Measurements from ENCODE around the gene TRIM44.

TRIM44 gene

DNA sequence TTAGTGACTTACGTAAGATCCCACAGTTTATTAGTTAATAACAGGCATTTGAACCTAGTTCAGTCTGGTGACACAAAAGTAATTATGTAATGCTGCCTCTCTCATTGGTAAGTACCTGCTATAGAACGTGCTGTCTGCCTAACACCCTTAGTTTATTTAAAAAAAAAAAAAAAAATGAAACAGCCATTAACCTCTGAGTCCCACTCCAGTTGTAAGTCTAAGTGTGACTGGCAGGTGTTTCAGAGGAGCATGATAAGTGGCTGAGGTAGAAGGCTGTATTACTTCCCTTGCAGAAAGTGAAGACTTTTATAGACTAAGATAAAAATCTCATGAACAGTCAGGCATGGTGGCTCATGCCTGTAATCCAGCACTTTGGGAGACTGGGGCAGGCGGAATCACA lies 140.5 kb downstream of the TRIM44 start:
- no peaks in the 10 kb centered on the region for H3F3A ChIP-seq (ENCODE audit: insufficient read depth, low read length)
- no peaks in the 10 kb centered on the region for H4K20me1 ChIP-seq (ENCODE audit: insufficient read depth, low read length)
- TF ChIP-seq, protein P1, sequence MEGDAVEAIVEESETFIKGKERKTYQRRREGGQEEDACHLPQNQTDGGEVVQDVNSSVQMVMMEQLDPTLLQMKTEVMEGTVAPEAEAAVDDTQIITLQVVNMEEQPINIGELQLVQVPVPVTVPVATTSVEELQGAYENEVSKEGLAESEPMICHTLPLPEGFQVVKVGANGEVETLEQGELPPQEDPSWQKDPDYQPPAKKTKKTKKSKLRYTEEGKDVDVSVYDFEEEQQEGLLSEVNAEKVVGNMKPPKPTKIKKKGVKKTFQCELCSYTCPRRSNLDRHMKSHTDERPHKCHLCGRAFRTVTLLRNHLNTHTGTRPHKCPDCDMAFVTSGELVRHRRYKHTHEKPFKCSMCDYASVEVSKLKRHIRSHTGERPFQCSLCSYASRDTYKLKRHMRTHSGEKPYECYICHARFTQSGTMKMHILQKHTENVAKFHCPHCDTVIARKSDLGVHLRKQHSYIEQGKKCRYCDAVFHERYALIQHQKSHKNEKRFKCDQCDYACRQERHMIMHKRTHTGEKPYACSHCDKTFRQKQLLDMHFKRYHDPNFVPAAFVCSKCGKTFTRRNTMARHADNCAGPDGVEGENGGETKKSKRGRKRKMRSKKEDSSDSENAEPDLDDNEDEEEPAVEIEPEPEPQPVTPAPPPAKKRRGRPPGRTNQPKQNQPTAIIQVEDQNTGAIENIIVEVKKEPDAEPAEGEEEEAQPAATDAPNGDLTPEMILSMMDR (IDR thresholded peaks at IDR 0.05; ENCODE audit: low read length), result no peak
- TF ChIP-seq EZH2 (IDR thresholded peaks at IDR 0.05; ENCODE audit: borderline replicate concordance, low read length), result no peak
- no peak overlapping the region for H3K4me3 ChIP-seq (ENCODE audit: low read depth, low read length, poor library complexity, severe bottlenecking)
- no peak overlapping the region for H3K27ac ChIP-seq (ENCODE audit: low read depth, low read length, poor library complexity, severe bottlenecking)
- H3K36me3 ChIP-seq (ENCODE audit: insufficient read depth, low read length), result no peaks in the 10 kb centered on the region
- no peak overlapping the region for H2AFZ ChIP-seq (ENCODE audit: low read length)
- H3K9me2 ChIP-seq (ENCODE audit: low read depth, low read length), result no peaks in the 10 kb centered on the region
- no peak overlapping the region for H3K9ac ChIP-seq (ENCODE audit: low read length)
- no peaks in the 10 kb centered on the region for H3K4me1 ChIP-seq (ENCODE audit: insufficient read depth, low read length, severe bottlenecking)
- H3K9me3 ChIP-seq (ENCODE audit: low read length), result no peaks in the 10 kb centered on the region
- no peaks in the 10 kb centered on the region for H3K27me3 ChIP-seq (ENCODE audit: insufficient read depth, low read length)
- H3K4me2 ChIP-seq (ENCODE audit: low read length), result no peak overlapping the region
- H3K79me2 ChIP-seq (ENCODE audit: insufficient read depth, low read length), result no peaks in the 10 kb centered on the region

DNA sequence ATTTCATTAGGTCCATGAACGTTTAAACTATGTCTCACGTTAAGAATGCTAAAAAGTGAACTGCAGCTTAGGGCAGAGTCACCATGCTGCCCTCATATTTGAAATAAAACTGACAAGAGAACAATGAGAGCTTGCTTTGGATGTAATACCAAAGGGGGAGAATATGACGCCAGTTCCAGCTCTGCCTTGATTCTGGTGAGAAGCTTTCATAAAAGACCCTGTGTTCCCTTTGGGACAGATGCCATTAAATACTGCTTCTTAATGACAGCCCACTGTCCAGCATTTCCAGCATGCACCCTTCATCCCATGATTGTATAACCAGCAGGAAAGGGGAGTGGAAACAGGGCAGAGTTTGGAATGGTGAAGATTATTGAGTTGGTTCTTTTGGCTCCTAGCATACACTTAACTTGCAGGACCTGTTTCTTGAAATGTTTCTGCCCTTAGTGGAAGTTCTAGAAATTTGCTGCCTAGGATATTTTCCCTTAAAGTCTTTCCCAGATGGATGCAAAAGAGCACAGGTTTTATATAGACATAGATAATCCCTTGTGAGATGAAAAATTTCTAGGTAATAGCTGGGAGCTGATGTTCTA lies 142.0 kb downstream of the TRIM44 start:
- H3K27me3 ChIP-seq (ENCODE audit: insufficient read depth, low read length), result no peaks in the 10 kb centered on the region
- TF ChIP-seq, protein P1 (IDR thresholded peaks at IDR 0.05; ENCODE audit: low read length), result no peak
- H3K9me2 ChIP-seq (ENCODE audit: low read depth, low read length), result no peaks in the 10 kb centered on the region
- H3K4me1 ChIP-seq (ENCODE audit: insufficient read depth, low read length, severe bottlenecking), result no peaks in the 10 kb centered on the region
- H3K9me3 ChIP-seq (ENCODE audit: low read length), result no peaks in the 10 kb centered on the region
- H4K20me1 ChIP-seq (ENCODE audit: insufficient read depth, low read length), result no peaks in the 10 kb centered on the region
- H3K36me3 ChIP-seq (ENCODE audit: insufficient read depth, low read length), result no peaks in the 10 kb centered on the region
- no peaks in the 10 kb centered on the region for H3K79me2 ChIP-seq (ENCODE audit: insufficient read depth, low read length)
- no peak overlapping the region for H2AFZ ChIP-seq (ENCODE audit: low read length)
- H3K27ac ChIP-seq (ENCODE audit: low read depth, low read length, poor library complexity, severe bottlenecking), result no peak overlapping the region
- no peaks in the 10 kb centered on the region for H3F3A ChIP-seq (ENCODE audit: insufficient read depth, low read length)
- no peak overlapping the region for H3K9ac ChIP-seq (ENCODE audit: low read length)
- no peak overlapping the region for H3K4me3 ChIP-seq (ENCODE audit: low read depth, low read length, poor library complexity, severe bottlenecking)
- H3K4me2 ChIP-seq (ENCODE audit: low read length), result no peak overlapping the region

DNA sequence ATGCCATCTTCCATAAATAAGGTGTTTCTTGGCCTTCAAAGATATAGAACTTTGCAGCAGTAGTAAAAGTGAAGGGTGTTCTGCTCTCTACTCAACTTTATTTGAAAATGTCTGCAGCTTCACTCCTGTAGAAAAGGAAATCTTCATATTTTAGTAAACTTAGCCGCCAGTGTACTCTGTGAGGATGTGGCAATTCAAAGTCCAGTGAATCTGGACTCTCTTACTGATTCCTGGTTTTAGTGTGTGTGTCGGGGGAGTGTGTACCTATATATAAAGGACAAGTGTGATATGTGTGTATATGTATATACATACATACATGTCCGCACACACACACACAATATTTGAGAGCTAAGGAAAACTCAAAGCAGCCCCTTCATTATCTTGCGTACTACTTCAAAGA lies 147.0 kb downstream of the TRIM44 start:
- Histone ChIP-seq H3K9me2 (ENCODE audit: low read depth, low read length) (no peaks in the 10 kb centered on the region), H3K27ac (ENCODE audit: low read depth, low read length, poor library complexity, severe bottlenecking) (no peak overlapping the region), H3K9ac (ENCODE audit: low read length) (no peak overlapping the region), H3K79me2 (ENCODE audit: insufficient read depth, low read length) (no peaks in the 10 kb centered on the region), H3K4me1 (ENCODE audit: insufficient read depth, low read length, severe bottlenecking) (no peaks in the 10 kb centered on the region), H3K27me3 (ENCODE audit: insufficient read depth, low read length) (no peaks in the 10 kb centered on the region), H3K4me2 (ENCODE audit: low read length) (no peak overlapping the region), H4K20me1 (ENCODE audit: insufficient read depth, low read length) (no peaks in the 10 kb centered on the region), H3F3A (ENCODE audit: insufficient read depth, low read length) (no peaks in the 10 kb centered on the region), H2AFZ (ENCODE audit: low read length) (no peak overlapping the region), H3K9me3 (ENCODE audit: low read length) (no peaks in the 10 kb centered on the region), H3K36me3 (ENCODE audit: insufficient read depth, low read length) (no peaks in the 10 kb centered on the region), H3K4me3 (ENCODE audit: low read depth, low read length, poor library complexity, severe bottlenecking) (no peak overlapping the region)
- TF ChIP-seq, protein P1 (IDR thresholded peaks at IDR 0.05; ENCODE audit: low read length), result no peak
- no peak for TF ChIP-seq EZH2 (IDR thresholded peaks at IDR 0.05; ENCODE audit: borderline replicate concordance, low read length)

Data from OCI-LY1 (cell line).